Cardiac muscle cell (in vitro differentiated cells and primary cell): ENCODE results near the gene CZIB. TPM values are rescaled to one million over a fixed set of nuclear protein-coding genes. Genes with fewer than 3 reads are reported as not detected.

ENCODE experiments used
- DNase-seq, 2 donors: peaks; one replicate each; pipeline versions ENCODE4 v3.0.0 to v3.0.0-alpha.2; 2010 to 2017; ENCODE audit warnings: low read depth in 1 of 2, low spot score in 1 of 2
- H3K27ac ChIP-seq: fragments of 200-600 bp; sonication (generic); 2 replicates; pipeline ENCODE4 v1.5.1; 2016
- H3K27me3 ChIP-seq: fragments of 200-600 bp; sonication (generic); 2 replicates; pipeline ENCODE4 v1.6.0; 2016; ENCODE audit warnings: control low read depth
- H3K36me3 ChIP-seq: fragments of 200-600 bp; sonication (generic); 2 replicates; pipeline ENCODE4 v1.5.1; 2016; ENCODE audit warnings: control low read depth
- H3K4me1 ChIP-seq: fragments of 200-600 bp; sonication (generic); 2 replicates; pipeline ENCODE4 v1.8.1; 2017; ENCODE audit warnings: low read depth, mild to moderate bottlenecking, mixed run types
- H3K4me3 ChIP-seq: fragments of 200-600 bp; sonication (generic); 2 replicates; pipeline ENCODE4 v1.5.1; 2016; ENCODE audit warnings: mild to moderate bottlenecking
- H3K9me3 ChIP-seq: fragments of 200-600 bp; sonication (generic); 2 replicates; pipeline ENCODE4 v1.5.1; 2017; ENCODE audit warnings: low read depth, mild to moderate bottlenecking, control low read depth
- polyA plus RNA-seq: library from polyadenylated mRNA; unstranded; fragments of >200 nt; fragmentation: Nextera tagmentation; extraction: Ambion mirVana; gene quantifications from 2 replicates; pipeline ENCODE4 v1.2.1, GENCODE V29; 2016
- total RNA-seq: library from RNA; depleted of rRNA; stranded (reverse); fragments of >200 nt; gene quantifications from 2 replicates; pipeline ENCODE4 v1.2.3, GENCODE V29; 2016
- TF ChIP-seq, protein P1 (sequence below): IDR thresholded peaks from 2 replicates; pipeline ENCODE4 v1.5.1; 2012; ENCODE audit warnings: low read depth, mild to moderate bottlenecking, low read length

The CZIB gene
- total and polyA plus RNA-seq, 2 experiments from 2014 or later, result 62.2 to 83.7 TPM

DNA sequence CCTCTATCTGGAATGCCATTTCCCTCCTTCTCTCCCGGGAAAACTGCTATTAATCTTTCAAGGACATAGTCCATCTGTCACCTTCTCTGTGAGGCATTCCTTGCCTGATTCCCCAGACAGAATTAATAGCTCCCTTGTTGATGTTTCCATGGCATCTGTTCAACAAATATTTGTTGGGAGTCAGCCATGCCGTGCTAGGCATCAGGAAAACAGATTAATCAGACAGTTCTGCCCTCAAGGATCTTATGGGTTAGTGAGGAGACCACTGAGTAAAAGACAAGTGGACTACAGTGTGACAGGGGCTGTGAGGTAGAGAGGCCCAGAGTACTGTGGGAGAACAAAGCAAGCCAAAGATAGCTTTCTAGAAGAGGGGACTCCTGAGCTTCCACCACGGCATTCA lies 29.3 kb upstream of the CZIB start:
- DNase-seq, result no peak
- TF ChIP-seq, protein P1, sequence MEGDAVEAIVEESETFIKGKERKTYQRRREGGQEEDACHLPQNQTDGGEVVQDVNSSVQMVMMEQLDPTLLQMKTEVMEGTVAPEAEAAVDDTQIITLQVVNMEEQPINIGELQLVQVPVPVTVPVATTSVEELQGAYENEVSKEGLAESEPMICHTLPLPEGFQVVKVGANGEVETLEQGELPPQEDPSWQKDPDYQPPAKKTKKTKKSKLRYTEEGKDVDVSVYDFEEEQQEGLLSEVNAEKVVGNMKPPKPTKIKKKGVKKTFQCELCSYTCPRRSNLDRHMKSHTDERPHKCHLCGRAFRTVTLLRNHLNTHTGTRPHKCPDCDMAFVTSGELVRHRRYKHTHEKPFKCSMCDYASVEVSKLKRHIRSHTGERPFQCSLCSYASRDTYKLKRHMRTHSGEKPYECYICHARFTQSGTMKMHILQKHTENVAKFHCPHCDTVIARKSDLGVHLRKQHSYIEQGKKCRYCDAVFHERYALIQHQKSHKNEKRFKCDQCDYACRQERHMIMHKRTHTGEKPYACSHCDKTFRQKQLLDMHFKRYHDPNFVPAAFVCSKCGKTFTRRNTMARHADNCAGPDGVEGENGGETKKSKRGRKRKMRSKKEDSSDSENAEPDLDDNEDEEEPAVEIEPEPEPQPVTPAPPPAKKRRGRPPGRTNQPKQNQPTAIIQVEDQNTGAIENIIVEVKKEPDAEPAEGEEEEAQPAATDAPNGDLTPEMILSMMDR, result no peak
- Histone ChIP-seq H3K27ac (peak overlapping the region; percentile 30), H3K4me1 (peaks cover 9% of the 10 kb centered on the region), H3K9me3 (no peaks in the 10 kb centered on the region), H3K36me3 (no peaks in the 10 kb centered on the region), H3K27me3 (no peaks in the 10 kb centered on the region), H3K4me3 (no peak overlapping the region)

DNA sequence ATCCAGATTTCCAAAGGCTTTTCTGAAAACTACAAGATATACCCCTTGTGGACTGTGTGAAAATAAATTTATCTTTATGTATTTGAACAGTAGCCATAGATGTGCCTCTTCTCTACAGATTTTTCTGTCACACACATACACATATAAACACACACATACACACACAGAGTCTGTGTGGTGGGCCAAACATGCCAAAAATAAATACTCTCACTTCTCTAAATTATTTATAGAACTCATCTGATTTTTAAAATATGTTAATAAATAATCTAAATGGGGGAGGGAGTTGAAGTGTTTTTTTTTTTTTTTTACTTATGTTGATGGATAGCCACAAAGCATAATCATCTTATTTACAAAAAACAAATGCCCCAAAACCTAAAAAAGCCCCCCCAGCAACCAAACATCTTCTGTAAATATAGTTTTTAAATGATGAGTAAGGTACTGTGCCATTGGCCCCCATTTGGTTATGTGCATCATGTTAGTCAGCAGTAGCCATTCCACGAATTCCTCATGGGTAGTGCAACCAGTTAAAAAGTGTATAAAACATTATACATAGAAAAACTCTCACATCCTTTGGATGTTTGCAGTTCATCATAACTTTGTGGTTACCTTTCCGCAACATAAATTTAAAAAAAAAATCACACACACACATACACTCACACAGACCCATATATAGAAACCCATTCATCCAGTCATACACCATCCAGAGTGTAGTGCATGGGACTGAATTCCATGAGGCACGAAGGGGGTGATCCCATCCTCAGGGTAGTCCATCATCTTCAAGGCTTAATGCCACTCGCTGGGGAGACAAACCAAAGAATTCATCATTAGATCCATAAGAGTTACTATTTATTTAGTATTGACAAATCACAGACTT lies 26.1 kb upstream of the CZIB start:
- no peak for DNase-seq
- Histone ChIP-seq H3K27ac (no peak overlapping the region), H3K9me3 (no peaks in the 10 kb centered on the region), H3K36me3 (no peaks in the 10 kb centered on the region), H3K27me3 (no peaks in the 10 kb centered on the region), H3K4me1 (no peaks in the 10 kb centered on the region), H3K4me3 (no peak overlapping the region)
- TF ChIP-seq, protein P1, result no peak

DNA sequence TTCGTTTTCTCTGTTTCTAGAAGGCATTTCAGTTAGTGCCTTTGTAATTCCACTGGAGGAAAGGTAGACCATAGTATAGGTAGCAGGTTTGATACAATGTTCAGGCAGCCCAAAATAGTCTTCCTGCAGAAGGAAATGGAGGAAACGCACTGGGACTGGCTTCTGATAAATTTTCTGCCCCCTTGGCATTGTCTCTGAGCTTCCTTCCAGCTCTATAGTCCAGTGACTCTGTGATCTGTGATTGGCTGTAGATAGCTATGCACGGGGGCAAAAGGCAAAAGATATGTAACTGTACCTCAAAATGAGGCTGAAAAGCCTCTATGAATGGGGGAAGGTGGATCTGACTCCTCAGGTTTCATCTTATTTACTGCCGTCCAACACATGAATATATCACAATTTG lies 23.7 kb upstream of the CZIB start:
- Histone ChIP-seq H3K27ac (no peak overlapping the region), H3K9me3 (no peaks in the 10 kb centered on the region), H3K4me1 (no peaks in the 10 kb centered on the region), H3K27me3 (no peaks in the 10 kb centered on the region), H3K4me3 (no peak overlapping the region), H3K36me3 (no peaks in the 10 kb centered on the region)
- TF ChIP-seq, protein P1, result no peak
- no peak for DNase-seq

DNA sequence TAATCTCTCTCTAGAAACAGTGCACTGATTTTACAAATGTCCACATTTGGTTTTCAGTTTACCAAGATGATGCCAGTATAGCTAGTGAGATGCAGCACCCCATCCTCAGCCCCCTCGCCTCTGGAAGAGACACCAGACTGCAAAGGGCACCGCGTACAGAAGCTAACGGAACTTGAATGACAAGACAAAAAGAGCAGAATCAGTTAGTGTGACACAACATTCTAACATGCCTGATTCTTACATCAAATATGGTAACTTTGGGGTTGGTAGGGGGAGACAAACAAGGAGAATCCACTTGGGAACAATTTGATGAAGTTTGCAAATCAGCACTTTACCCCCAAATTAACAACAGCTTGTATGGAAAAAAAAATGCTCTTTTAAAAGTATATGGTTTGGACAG lies 21.9 kb upstream of the CZIB start:
- H3K4me1 ChIP-seq, result no peaks in the 10 kb centered on the region
- DNase-seq, result no peak
- H3K27me3 ChIP-seq, result no peaks in the 10 kb centered on the region
- TF ChIP-seq, protein P1, result no peak
- H3K36me3 ChIP-seq, result no peaks in the 10 kb centered on the region
- H3K4me3 ChIP-seq, result no peak overlapping the region
- H3K9me3 ChIP-seq, result no peaks in the 10 kb centered on the region
- no peak overlapping the region for H3K27ac ChIP-seq

DNA sequence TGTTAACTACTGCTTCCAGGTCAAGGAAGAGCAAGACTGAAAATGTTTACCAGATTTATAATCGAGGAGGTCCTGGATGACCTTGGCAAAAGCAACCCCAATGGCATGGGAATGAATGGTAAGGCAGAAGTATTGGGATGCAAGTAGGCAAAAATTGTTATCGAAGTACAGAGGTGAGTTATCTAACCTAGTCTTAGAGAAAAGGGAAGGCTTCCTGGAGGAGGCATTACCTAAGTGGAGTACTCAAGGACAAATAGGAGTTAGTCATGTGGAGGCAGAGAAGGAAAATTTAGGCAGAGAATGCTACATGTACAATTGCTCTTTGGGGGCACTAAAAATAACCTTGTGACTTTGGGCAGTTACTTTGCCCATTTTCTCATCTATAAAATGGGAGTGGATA lies 21.4 kb upstream of the CZIB start:
- TF ChIP-seq, protein P1, result no peak
- no peaks in the 10 kb centered on the region for H3K9me3 ChIP-seq
- H3K4me3 ChIP-seq, result no peak overlapping the region
- DNase-seq, result no peak
- H3K4me1 ChIP-seq, result no peaks in the 10 kb centered on the region
- H3K27me3 ChIP-seq, result no peaks in the 10 kb centered on the region
- H3K27ac ChIP-seq, result no peak overlapping the region
- H3K36me3 ChIP-seq, result no peaks in the 10 kb centered on the region
